K562 (cell line): ENCODE data around the gene CHD6. TPM values are rescaled to one million over a fixed set of nuclear protein-coding genes. Genes with fewer than 3 reads are reported as not detected.

Experiments
- ATAC-seq: fragments of 200-7000 bp; cut with Tn5 transposase; 3 replicates; pipeline ENCODE4 v1.9.1; 2020; ENCODE audit warnings: moderate library complexity
- BruUV-seq: library from RNA; stranded (reverse); fragments of 400-500 nt; replicated peaks from 2 replicates; lab custom pipeline; 2021; lab: Mats Ljungman, UMichigan
- CTCF ChIA-PET: fragments of 300-600 bp; formaldehyde crosslinking; extraction: SDS; loops from one replicate; lab custom pipeline; 2021; ENCODE audit warnings: low intra/inter-chr PET ratio; lab: Yijun Ruan, JAX
- POLR2A ChIA-PET: fragments of 300-600, 350-650 bp; sonication (Branson Sonifier 250); formaldehyde crosslinking; extraction: SDS; loops from one replicate; lab custom pipeline; 2021; ENCODE audit warnings: antibody characterized with exemption, inconsistent platforms; lab: Yijun Ruan, JAX
- DNase-seq, 4 experiments: peaks; one replicate each; pipeline versions ENCODE4 v3.0.0 to v3.0.0-alpha.2; 2011 to 2018; ENCODE audit warnings: low spot score in 3 of 4, mixed read lengths in 3 of 4; ENCODE audit errors: extremely low read depth in 1 of 4
- FAIRE-seq: peaks from 2 replicates; lab custom pipeline; 2011; peaks lifted over from hg19 to GRCh38; lab: Jason Lieb, UNC
- H2AFZ ChIP-seq: 2 replicates; pipeline ENCODE4 v1.6.0; 2011; ENCODE audit warnings: low read depth, low read length, control low read depth, inconsistent platforms
- H3K27ac ChIP-seq: fragments of 200-600 bp; 3 replicates; pipeline ENCODE4 v1.8.0; 2011; ENCODE audit warnings: low read depth, mild to moderate bottlenecking, control low read depth, inconsistent platforms, low read length, moderate library complexity, mixed read lengths; ENCODE audit errors: extremely low read depth
- H3K27me3 ChIP-seq, 2 experiments: fragments of 300-600 bp in 1 of 2; 2 replicates in 1 of 2; 3 replicates in 1 of 2; pipeline versions ENCODE4 v1.6.0 to v1.8.0; 2011; ENCODE audit warnings: inconsistent platforms in 2 of 2, low read length in 2 of 2, mild to moderate bottlenecking in 1 of 2, mixed read lengths in 1 of 2, moderate library complexity in 1 of 2; ENCODE audit not compliant: control insufficient read depth in 2 of 2, insufficient read depth in 2 of 2
- H3K36me3 ChIP-seq: fragments of 300-600 bp; 3 replicates; pipeline ENCODE4 v1.8.0; 2011; ENCODE audit warnings: mild to moderate bottlenecking, low read length, inconsistent platforms; ENCODE audit not compliant: control insufficient read depth, insufficient read depth
- H3K4me1 ChIP-seq, 2 experiments: fragments of 200-600 bp in 1 of 2; replicated peaks in 1 of 2; 2 replicates in 1 of 2; 3 replicates in 1 of 2; pipeline versions ENCODE4 v1.5.1 to v1.8.0; 2011; ENCODE audit warnings: inconsistent platforms in 2 of 2, low read length in 2 of 2, mild to moderate bottlenecking in 1 of 2, mixed read lengths in 1 of 2, moderate library complexity in 1 of 2; ENCODE audit not compliant: control insufficient read depth in 2 of 2, insufficient read depth in 2 of 2
- H3K4me2 ChIP-seq: 2 replicates; pipeline ENCODE4 v1.6.1; 2011; ENCODE audit warnings: low read length, control low read depth, inconsistent platforms, mixed read lengths; ENCODE audit not compliant: insufficient read depth
- H3K4me3 ChIP-seq: fragments of 200-600 bp; sonication (generic), shearing (Covaris generic); 2 replicates; pipeline ENCODE4 v1.5.1; 2016; ENCODE audit warnings: control low read depth, inconsistent platforms
- H3K79me2 ChIP-seq: fragments of 200-600 bp; 3 replicates; pipeline ENCODE4 v1.8.0; 2011; ENCODE audit warnings: low read length, inconsistent platforms; ENCODE audit not compliant: control insufficient read depth, insufficient read depth
- H3K9ac ChIP-seq, 2 experiments: 2 replicates each; pipeline versions ENCODE4 v1.6.0 to v1.6.1; 2011; ENCODE audit warnings: low read depth in 2 of 2, low read length in 2 of 2, control low read depth in 1 of 2, inconsistent platforms in 1 of 2, mild to moderate bottlenecking in 1 of 2, mixed read lengths in 1 of 2; ENCODE audit not compliant: insufficient read depth in 1 of 2
- H3K9me1 ChIP-seq: one replicate; pipeline ENCODE4 v1.6.0; 2011; ENCODE audit warnings: inconsistent platforms, mild to moderate bottlenecking, low read length, moderate library complexity; ENCODE audit not compliant: control insufficient read depth, insufficient read depth
- H3K9me3 ChIP-seq: replicated peaks from 2 replicates; pipeline ENCODE4 v1.5.1; 2011; ENCODE audit warnings: low read depth, low read length, inconsistent platforms; ENCODE audit not compliant: control insufficient read depth, insufficient read depth
- H4K20me1 ChIP-seq: replicated peaks from 2 replicates; pipeline ENCODE4 v1.6.1; 2011; ENCODE audit warnings: low read length, inconsistent platforms, mixed read lengths; ENCODE audit not compliant: control insufficient read depth, insufficient read depth
- CAMTA2 ChIP-seq: fragments of 250-450 bp; sonication (Bioruptor Pico); conservative IDR thresholded peaks from 2 replicates; pipeline ENCODE4 v1.5.1; 2022
- CCNT2 ChIP-seq: IDR thresholded peaks from 2 replicates; pipeline ENCODE4 v1.6.1; 2011; ENCODE audit warnings: borderline replicate concordance, low read depth, mild to moderate bottlenecking, moderate library complexity, mixed read lengths, low read length; ENCODE audit not compliant: insufficient read length; ENCODE audit errors: extremely low read depth
- ILK ChIP-seq: fragments of 450-650 bp; IDR thresholded peaks from 2 replicates; pipeline ENCODE4 v1.6.1; 2016; ENCODE audit warnings: missing genetic modification characterization, low read depth, mild to moderate bottlenecking, missing compliant biosample characterization, moderate library complexity, borderline replicate concordance
- NCOA1 ChIP-seq: fragments of 450-650 bp; IDR thresholded peaks from 2 replicates; pipeline ENCODE4 v1.6.1; 2016; ENCODE audit warnings: low read depth
- NR3C1 ChIP-seq: sonication (generic); formaldehyde crosslinking; IDR thresholded peaks from 2 replicates; pipeline ENCODE4 v1.8.1; 2022; ENCODE audit warnings: missing genetic modification reagents
- ZNF175 ChIP-seq: fragments of 200-800 bp; sonication (Bioruptor generic); IDR thresholded peaks from 2 replicates; pipeline ENCODE4 v1.6.1; 2016; ENCODE audit warnings: low read depth, mild to moderate bottlenecking, missing genetic modification characterization, missing compliant biosample characterization
- ZNF274 ChIP-seq: IDR thresholded peaks from 2 replicates; pipeline ENCODE4 v1.6.1; 2011; ENCODE audit warnings: low read depth, mild to moderate bottlenecking, low read length, moderate library complexity, borderline replicate concordance
- WGBS: fragments of 100-300 bp; shearing (Covaris generic); methylation state at CpG from one replicate; pipeline ENCODE4 v1.1.6; 2016; ENCODE audit warnings: low coverage, mixed read lengths; ENCODE audit not compliant: insufficient coverage; ENCODE audit errors: missing lambda C conversion rate; 5-methylcytosine and 5-hydroxymethylcytosine counted together
- in situ Hi-C: fragments of 300-500 bp; cut with MboI; formaldehyde crosslinking; loops from 4 replicates; pipeline ENCODE4 v1.15.0; 2018; ENCODE audit warnings: inconsistent platforms, mixed read lengths
- intact Hi-C: fragments of 100-400 bp; cut with micrococcal nuclease; formaldehyde crosslinking; loops from 2 replicates; pipeline ENCODE4 v1.14.2; 2022
- polyA plus RNA-seq, 8 experiments: library from polyadenylated mRNA; depleted of rRNA in 4 of 8; stranded (reverse) in 5 of 8; unstranded in 3 of 8; fragments of >200 nt; fragmentation: Nextera tagmentation in 2 of 8; fragmentation: Illumina TruSeq in 1 of 8; extraction: Ambion mirVana in 2 of 8; extraction: Trizol in 1 of 8; gene quantifications; 2 replicates each; pipeline versions ENCODE4 v1.2.1 to v1.2.3, GENCODE V29; 2011 to 2014; ENCODE audit warnings: inconsistent platforms in 1 of 8, missing spikeins in 1 of 8
- total RNA-seq, 7 experiments: library from RNA; depleted of rRNA in 6 of 7; stranded (reverse); fragments of >200 nt in 6 of 7; fragmentation: Illumina TruSeq in 2 of 7; extraction: Trizol in 2 of 7; gene quantifications; 2 replicates each; pipeline versions ENCODE4 v1.2.1 to v1.2.3, GENCODE V29; 2011 to 2021; ENCODE audit warnings: low replicate concordance in 1 of 7
- TF ChIP-seq, protein P1 (sequence below): fragments of 250-450 bp; sonication (Bioruptor Pico); IDR thresholded peaks from 2 replicates; pipeline ENCODE4 v1.5.0; 2022; ENCODE audit warnings: mild to moderate bottlenecking
- TF ChIP-seq, protein P2 (sequence below), 2 experiments: IDR thresholded peaks in 1 of 2; conservative IDR thresholded peaks in 1 of 2; 2 replicates each; pipeline ENCODE4 v1.6.1; 2016; ENCODE audit warnings: low read depth in 2 of 2, mild to moderate bottlenecking in 1 of 2, missing compliant biosample characterization in 1 of 2, missing genetic modification characterization in 1 of 2, moderate library complexity in 1 of 2
- TF ChIP-seq, protein P3 (sequence below): fragments of 200-800 bp; sonication (Bioruptor generic); IDR thresholded peaks from 2 replicates; pipeline ENCODE4 v1.6.1; 2016; ENCODE audit warnings: missing genetic modification characterization, missing compliant biosample characterization

CHD6 gene
- total and polyA plus RNA-seq, 9 of the 15 experiments (the other 6 are each of a cell fraction or from before 2014, with no cell fraction given) = 3.9 to 24.2 (median 12.8) TPM

DNA sequence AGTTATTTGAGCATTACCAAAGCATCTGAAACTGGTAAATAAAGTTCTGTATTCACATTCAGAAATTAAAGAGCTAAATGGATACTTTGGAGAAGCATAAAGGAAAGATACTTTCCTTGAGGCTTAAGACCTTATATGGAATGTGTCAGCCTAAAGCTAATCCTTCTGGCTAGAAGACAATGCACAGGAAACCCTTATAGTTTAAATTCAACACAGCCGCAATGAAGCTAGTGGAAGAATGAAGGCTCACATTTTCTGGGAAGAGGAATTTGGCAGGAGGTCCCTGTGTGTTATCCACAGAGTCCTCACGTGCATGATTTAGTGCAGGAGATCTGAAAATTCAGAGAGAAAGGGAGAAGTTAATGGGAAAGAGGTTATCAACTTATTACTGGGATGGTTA, 21.5 kb upstream of the CHD6 start:
- intact Hi-C loops (no loop called here), in situ Hi-C loops (no loop called here)
- H3K4me1 ChIP-seq = peaks cover 17 to 24% of the 10 kb centered on the region in 2 experiments; a peak in 3 of 5 replicates
- H3K36me3 ChIP-seq = no peaks in the 10 kb centered on the region
- no TSS peak for BruUV-seq
- ChIA-PET POLR2A (no interaction called here), CTCF (no interaction called here)
- H3K4me3 ChIP-seq = no peak overlapping the region
- H3K9ac ChIP-seq = no peak overlapping the region
- WGBS = 18% methylated on average over 2 of the region's 2 CpGs
- FAIRE-seq = no peak
- H3K27ac ChIP-seq = no peak overlapping the region
- DNase-seq = no peak
- no peak overlapping the region for H2AFZ ChIP-seq
- H3K27me3 ChIP-seq = 0 out of 5 replicates have a peak, but pooled peaks cover 0 to 2% of the 10 kb centered on the region in 2 experiments
- no peak overlapping the region for H3K4me2 ChIP-seq
- no peaks in the 10 kb centered on the region for H3K9me1 ChIP-seq
- no peaks in the 10 kb centered on the region for H4K20me1 ChIP-seq
- ATAC-seq = no peak
- H3K9me3 ChIP-seq = no peaks in the 10 kb centered on the region
- no peaks in the 10 kb centered on the region for H3K79me2 ChIP-seq
- TF ChIP-seq, protein P1, sequence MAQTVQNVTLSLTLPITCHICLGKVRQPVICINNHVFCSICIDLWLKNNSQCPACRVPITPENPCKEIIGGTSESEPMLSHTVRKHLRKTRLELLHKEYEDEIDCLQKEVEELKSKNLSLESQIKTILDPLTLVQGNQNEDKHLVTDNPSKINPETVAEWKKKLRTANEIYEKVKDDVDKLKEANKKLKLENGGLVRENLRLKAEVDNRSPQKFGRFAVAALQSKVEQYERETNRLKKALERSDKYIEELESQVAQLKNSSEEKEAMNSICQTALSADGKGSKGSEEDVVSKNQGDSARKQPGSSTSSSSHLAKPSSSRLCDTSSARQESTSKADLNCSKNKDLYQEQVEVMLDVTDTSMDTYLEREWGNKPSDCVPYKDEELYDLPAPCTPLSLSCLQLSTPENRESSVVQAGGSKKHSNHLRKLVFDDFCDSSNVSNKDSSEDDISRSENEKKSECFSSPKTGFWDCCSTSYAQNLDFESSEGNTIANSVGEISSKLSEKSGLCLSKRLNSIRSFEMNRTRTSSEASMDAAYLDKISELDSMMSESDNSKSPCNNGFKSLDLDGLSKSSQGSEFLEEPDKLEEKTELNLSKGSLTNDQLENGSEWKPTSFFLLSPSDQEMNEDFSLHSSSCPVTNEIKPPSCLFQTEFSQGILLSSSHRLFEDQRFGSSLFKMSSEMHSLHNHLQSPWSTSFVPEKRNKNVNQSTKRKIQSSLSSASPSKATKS (CRISPR knock-in tag) = no peak
- TF ChIP-seq CCNT2 (no peak), ZNF274 (no peak), NR3C1 (CRISPR knock-in tag) (no peak), NCOA1 (no peak), ILK (tag) (no peak), ZNF175 (CRISPR knock-in tag) (no peak), CAMTA2 (no peak)
- TF ChIP-seq, protein P2, sequence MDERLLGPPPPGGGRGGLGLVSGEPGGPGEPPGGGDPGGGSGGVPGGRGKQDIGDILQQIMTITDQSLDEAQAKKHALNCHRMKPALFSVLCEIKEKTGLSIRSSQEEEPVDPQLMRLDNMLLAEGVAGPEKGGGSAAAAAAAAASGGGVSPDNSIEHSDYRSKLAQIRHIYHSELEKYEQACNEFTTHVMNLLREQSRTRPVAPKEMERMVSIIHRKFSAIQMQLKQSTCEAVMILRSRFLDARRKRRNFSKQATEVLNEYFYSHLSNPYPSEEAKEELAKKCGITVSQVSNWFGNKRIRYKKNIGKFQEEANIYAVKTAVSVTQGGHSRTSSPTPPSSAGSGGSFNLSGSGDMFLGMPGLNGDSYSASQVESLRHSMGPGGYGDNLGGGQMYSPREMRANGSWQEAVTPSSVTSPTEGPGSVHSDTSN (CRISPR knock-in tag; IDR thresholded peaks at IDR 0.05; ENCODE audit: low read depth) = no peak
- TF ChIP-seq, protein P2 (tag; conservative IDR thresholded peaks at IDR 0.05; ENCODE audit: low read depth) = no peak
- TF ChIP-seq, protein P3, sequence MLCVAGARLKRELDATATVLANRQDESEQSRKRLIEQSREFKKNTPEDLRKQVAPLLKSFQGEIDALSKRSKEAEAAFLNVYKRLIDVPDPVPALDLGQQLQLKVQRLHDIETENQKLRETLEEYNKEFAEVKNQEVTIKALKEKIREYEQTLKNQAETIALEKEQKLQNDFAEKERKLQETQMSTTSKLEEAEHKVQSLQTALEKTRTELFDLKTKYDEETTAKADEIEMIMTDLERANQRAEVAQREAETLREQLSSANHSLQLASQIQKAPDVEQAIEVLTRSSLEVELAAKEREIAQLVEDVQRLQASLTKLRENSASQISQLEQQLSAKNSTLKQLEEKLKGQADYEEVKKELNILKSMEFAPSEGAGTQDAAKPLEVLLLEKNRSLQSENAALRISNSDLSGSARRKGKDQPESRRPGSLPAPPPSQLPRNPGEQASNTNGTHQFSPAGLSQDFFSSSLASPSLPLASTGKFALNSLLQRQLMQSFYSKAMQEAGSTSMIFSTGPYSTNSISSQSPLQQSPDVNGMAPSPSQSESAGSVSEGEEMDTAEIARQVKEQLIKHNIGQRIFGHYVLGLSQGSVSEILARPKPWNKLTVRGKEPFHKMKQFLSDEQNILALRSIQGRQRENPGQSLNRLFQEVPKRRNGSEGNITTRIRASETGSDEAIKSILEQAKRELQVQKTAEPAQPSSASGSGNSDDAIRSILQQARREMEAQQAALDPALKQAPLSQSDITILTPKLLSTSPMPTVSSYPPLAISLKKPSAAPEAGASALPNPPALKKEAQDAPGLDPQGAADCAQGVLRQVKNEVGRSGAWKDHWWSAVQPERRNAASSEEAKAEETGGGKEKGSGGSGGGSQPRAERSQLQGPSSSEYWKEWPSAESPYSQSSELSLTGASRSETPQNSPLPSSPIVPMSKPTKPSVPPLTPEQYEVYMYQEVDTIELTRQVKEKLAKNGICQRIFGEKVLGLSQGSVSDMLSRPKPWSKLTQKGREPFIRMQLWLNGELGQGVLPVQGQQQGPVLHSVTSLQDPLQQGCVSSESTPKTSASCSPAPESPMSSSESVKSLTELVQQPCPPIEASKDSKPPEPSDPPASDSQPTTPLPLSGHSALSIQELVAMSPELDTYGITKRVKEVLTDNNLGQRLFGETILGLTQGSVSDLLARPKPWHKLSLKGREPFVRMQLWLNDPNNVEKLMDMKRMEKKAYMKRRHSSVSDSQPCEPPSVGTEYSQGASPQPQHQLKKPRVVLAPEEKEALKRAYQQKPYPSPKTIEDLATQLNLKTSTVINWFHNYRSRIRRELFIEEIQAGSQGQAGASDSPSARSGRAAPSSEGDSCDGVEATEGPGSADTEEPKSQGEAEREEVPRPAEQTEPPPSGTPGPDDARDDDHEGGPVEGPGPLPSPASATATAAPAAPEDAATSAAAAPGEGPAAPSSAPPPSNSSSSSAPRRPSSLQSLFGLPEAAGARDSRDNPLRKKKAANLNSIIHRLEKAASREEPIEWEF = no peak
